Spleen (tissue), 11 donors: ENCODE data around the gene RABEPK. TPM values are rescaled to one million over a fixed set of nuclear protein-coding genes. Genes with fewer than 3 reads are reported as not detected.
"Not testable (repeated sequence)": the region's sequence is repeated elsewhere in the genome, so short reads cannot be mapped to it uniquely, and the experiment has no call there.

Experiments
- DNase-seq: peaks from one replicate; pipeline ENCODE4 v3.0.0-alpha.2; 2020
- H3K27ac ChIP-seq, 8 donors: fragments of 200-600 bp; sonication (generic) in 7 of 8; 1 replicate in 4 of 8; 2 replicates in 4 of 8; pipeline versions ENCODE4 v1.5.0 to v1.8.0; 2016 to 2021; ENCODE audit warnings: inconsistent platforms in 4 of 8, mild to moderate bottlenecking in 4 of 8, moderate library complexity in 1 of 8
- H3K27me3 ChIP-seq, 7 donors: fragments of 200-600 bp; sonication (generic) in 6 of 7; replicated peaks in 1 of 7; 1 replicate in 4 of 7; 2 replicates in 3 of 7; pipeline versions ENCODE4 v1.5.0 to v1.8.0; 2016 to 2021; ENCODE audit warnings: inconsistent platforms in 3 of 7, mild to moderate bottlenecking in 1 of 7
- H3K36me3 ChIP-seq, 6 donors: fragments of 200-600 bp; sonication (generic) in 5 of 6; 1 replicate in 4 of 6; 2 replicates in 2 of 6; pipeline versions ENCODE4 v1.5.0 to v1.8.0; 2016 to 2021; ENCODE audit warnings: inconsistent platforms in 2 of 6
- H3K4me1 ChIP-seq, 6 donors: fragments of 200-600 bp; sonication (generic) in 5 of 6; 1 replicate in 3 of 6; 2 replicates in 3 of 6; pipeline versions ENCODE4 v1.5.0 to v1.8.0; 2016 to 2021; ENCODE audit warnings: inconsistent platforms in 3 of 6
- H3K4me3 ChIP-seq, 8 donors: fragments of 200-600 bp; sonication (generic) in 7 of 8; 1 replicate in 4 of 8; 2 replicates in 4 of 8; pipeline versions ENCODE4 v1.5.0 to v1.8.0; 2016 to 2021; ENCODE audit warnings: inconsistent platforms in 4 of 8, mild to moderate bottlenecking in 4 of 8, moderate library complexity in 2 of 8
- H3K9me3 ChIP-seq, 8 donors: fragments of 200-600 bp; sonication (generic) in 7 of 8; 1 replicate in 4 of 8; 2 replicates in 4 of 8; pipeline versions ENCODE4 v1.5.0 to v1.8.0; 2016 to 2021; ENCODE audit warnings: inconsistent platforms in 4 of 8
- CTCF ChIP-seq, 11 experiments: fragments of 200-600 bp in 7 of 11; fragments of 450-650 bp in 4 of 11; sonication (generic) in 4 of 11; IDR thresholded peaks in 8 of 11; conservative IDR thresholded peaks in 3 of 11; 1 replicate in 7 of 11; 2 replicates in 4 of 11; pipeline versions ENCODE4 v1.4.0 to v1.8.0; 2016 to 2021; ENCODE audit warnings: antibody characterized with exemption in 11 of 11, inconsistent platforms in 4 of 11, mild to moderate bottlenecking in 1 of 11
- POLR2A ChIP-seq, 3 donors: fragments of 450-650 bp; IDR thresholded peaks; one replicate each; pipeline ENCODE4 v1.5.1; 2017; ENCODE audit warnings: antibody characterized with exemption in 3 of 3, mild to moderate bottlenecking in 1 of 3
- POLR2AphosphoS5 ChIP-seq, 3 donors: sonication (generic); formaldehyde crosslinking; IDR thresholded peaks; one replicate each; pipeline ENCODE4 v1.5.1; 2017; ENCODE audit warnings: antibody characterized with exemption in 3 of 3
- WGBS, 5 donors: extraction: QIAGEN DNeasy Blood & Tissue Kit in 3 of 5; methylation state at CpG; one replicate each; pipeline versions ENCODE4 v1.1.5 to v1.1.7; 2013 to 2018; 5-methylcytosine and 5-hydroxymethylcytosine counted together
- intact Hi-C: fragments of 100-400 bp; cut with DNase I; formaldehyde crosslinking; loops from one replicate; pipeline ENCODE4 v1.15.0; 2023; ENCODE audit warnings: low total_unique reads
- polyA plus RNA-seq, 3 donors: library from polyadenylated mRNA; stranded (reverse); fragments of 200-250 nt; gene quantifications; one replicate each; pipeline ENCODE4 v1.2.1, GENCODE V29; 2013
- total RNA-seq, 7 donors: library from RNA; depleted of rRNA in 3 of 7; stranded (reverse); fragments of >200 nt in 3 of 7; fragmentation: NEBNext Ultra II Directional in 4 of 7; extraction: Animal tissue kit (Norgen Biotek cat#: 25700) in 4 of 7; gene quantifications; one replicate each; pipeline versions ENCODE4 v1.1.0 to v1.2.1, GENCODE V29; 2016 to 2021
- donor health status: healthy with polysubstance abuse.
- donor health status: DM: no; HTN: no; CAD: no; lungs with moderate emphysema.
- donor health status: DM: no; HTN: no; CAD: no.
- donor health status: Bipolar disorder and iron deficiency.
- donor health status: healthy.
- donor health status: DM: no; HTN: no; CAD: no.
- donor health status: DM: yes; HTN: yes; CAD: no.

RABEPK gene
- total and polyA plus RNA-seq, 10 donors, result 6.2 to 17.1 (median 11.9) TPM

GRCh38 chr9:125202846-125203618, 2.7 kb downstream of the RABEPK start:
- H3K27ac ChIP-seq, result no peak overlapping the region
- 94 to 100% (median 97%) methylated on average over 1 of the region's 1 CpG for WGBS, 5 donors
- H3K4me1 ChIP-seq, result peaks cover 5 to 24% (median 15%) of the 10 kb centered on the region in 6 donors
- DNase-seq, result no peak
- no peak overlapping the region for H3K4me3 ChIP-seq
- TF ChIP-seq CTCF (IDR thresholded peaks at IDR 0.05 in 8 of 11, conservative IDR thresholded peaks at IDR 0.05 in 3 of 11), result no peak
- no peak for TF ChIP-seq POLR2AphosphoS5 (IDR thresholded peaks at IDR 0.05)
- TF ChIP-seq POLR2A (IDR thresholded peaks at IDR 0.05), result no peak
- H3K27me3 ChIP-seq, result no peaks in the 10 kb centered on the region
- intact Hi-C loops, result no loop called here
- peaks cover 0 to 53% (median 25%) of the 10 kb centered on the region in 6 donors for H3K36me3 ChIP-seq
- H3K9me3 ChIP-seq, result no peaks in the 10 kb centered on the region

- Histone ChIP-seq H3K9me3 (no peaks in the 10 kb centered on the region), H3K27ac (no peak overlapping the region), H3K4me1 (peaks cover 5 to 18% (median 12%) of the 10 kb centered on the region in 6 donors), H3K4me3 (no peak overlapping the region), H3K36me3 (peaks cover 0 to 67% (median 35%) of the 10 kb centered on the region in 6 donors), H3K27me3 (no peaks in the 10 kb centered on the region)
- intact Hi-C loops, result no loop called here
- no peak for DNase-seq
- TF ChIP-seq POLR2AphosphoS5 (IDR thresholded peaks at IDR 0.05) (no peak), CTCF (IDR thresholded peaks at IDR 0.05 in 8 of 11, conservative IDR thresholded peaks at IDR 0.05 in 3 of 11) (no peak), POLR2A (IDR thresholded peaks at IDR 0.05) (no peak)
- WGBS, 5 donors, result 78 to 98% (median 96%) methylated on average over 3 of the region's 3 CpGs
These were observed 4.1 kb downstream of the RABEPK start for GRCh38 chr9:125204477-125204876.

GRCh38 chr9:125214186-125214585, 13.8 kb downstream of the RABEPK start:
- TF ChIP-seq CTCF (IDR thresholded peaks at IDR 0.05 in 8 of 11, conservative IDR thresholded peaks at IDR 0.05 in 3 of 11), result no peak
- TF ChIP-seq POLR2AphosphoS5 (IDR thresholded peaks at IDR 0.05), result no peak
- 88 to 94% (median 91%) methylated on average over 5 of the region's 5 CpGs for WGBS, 5 donors
- DNase-seq, result no peak
- Histone ChIP-seq H3K4me1 (no peaks in the 10 kb centered on the region), H3K27me3 (no peaks in the 10 kb centered on the region), H3K27ac (no peak overlapping the region), H3K4me3 (no peak overlapping the region), H3K9me3 (no peaks in the 10 kb centered on the region), H3K36me3 (peaks cover 0 to 73% (median 31%) of the 10 kb centered on the region in 6 donors)
- intact Hi-C loops, result no loop called here

GRCh38 chr9:125218621-125219020, 18.3 kb downstream of the RABEPK start:
- 95 to 98% (median 96%) methylated on average over 3 of the region's 3 CpGs for WGBS, 5 donors
- no peak overlapping the region for H3K4me3 ChIP-seq
- no peaks in the 10 kb centered on the region for H3K9me3 ChIP-seq
- DNase-seq, result no peak
- no peaks in the 10 kb centered on the region for H3K4me1 ChIP-seq
- H3K27ac ChIP-seq, result no peak overlapping the region
- intact Hi-C loops, result no loop called here
- TF ChIP-seq POLR2A (IDR thresholded peaks at IDR 0.05), result no peak
- no peak for TF ChIP-seq CTCF (IDR thresholded peaks at IDR 0.05 in 8 of 11, conservative IDR thresholded peaks at IDR 0.05 in 3 of 11)
- TF ChIP-seq POLR2AphosphoS5 (IDR thresholded peaks at IDR 0.05), result no peak
- H3K27me3 ChIP-seq, result no peaks in the 10 kb centered on the region
- H3K36me3 ChIP-seq, result peaks cover 0 to 72% (median 21%) of the 10 kb centered on the region in 6 donors

GRCh38 chr9:125224858-125225257, 24.5 kb downstream of the RABEPK start:
- peaks cover 0 to 83% (median 25%) of the 10 kb centered on the region in 6 donors for H3K36me3 ChIP-seq
- H3K4me1 ChIP-seq, H3K27ac ChIP-seq, DNase-seq, intact Hi-C loops, H3K9me3 ChIP-seq, H3K27me3 ChIP-seq, H3K4me3 ChIP-seq: not testable (repeated sequence)
